Fibroblast of skin of right quadriceps (primary cell): ENCODE data around the gene CHKA.

Experiments
- DNase-seq: peaks from one replicate; pipeline ENCODE4 v3.0.0-alpha.2; 2013

CHKA gene

DNA sequence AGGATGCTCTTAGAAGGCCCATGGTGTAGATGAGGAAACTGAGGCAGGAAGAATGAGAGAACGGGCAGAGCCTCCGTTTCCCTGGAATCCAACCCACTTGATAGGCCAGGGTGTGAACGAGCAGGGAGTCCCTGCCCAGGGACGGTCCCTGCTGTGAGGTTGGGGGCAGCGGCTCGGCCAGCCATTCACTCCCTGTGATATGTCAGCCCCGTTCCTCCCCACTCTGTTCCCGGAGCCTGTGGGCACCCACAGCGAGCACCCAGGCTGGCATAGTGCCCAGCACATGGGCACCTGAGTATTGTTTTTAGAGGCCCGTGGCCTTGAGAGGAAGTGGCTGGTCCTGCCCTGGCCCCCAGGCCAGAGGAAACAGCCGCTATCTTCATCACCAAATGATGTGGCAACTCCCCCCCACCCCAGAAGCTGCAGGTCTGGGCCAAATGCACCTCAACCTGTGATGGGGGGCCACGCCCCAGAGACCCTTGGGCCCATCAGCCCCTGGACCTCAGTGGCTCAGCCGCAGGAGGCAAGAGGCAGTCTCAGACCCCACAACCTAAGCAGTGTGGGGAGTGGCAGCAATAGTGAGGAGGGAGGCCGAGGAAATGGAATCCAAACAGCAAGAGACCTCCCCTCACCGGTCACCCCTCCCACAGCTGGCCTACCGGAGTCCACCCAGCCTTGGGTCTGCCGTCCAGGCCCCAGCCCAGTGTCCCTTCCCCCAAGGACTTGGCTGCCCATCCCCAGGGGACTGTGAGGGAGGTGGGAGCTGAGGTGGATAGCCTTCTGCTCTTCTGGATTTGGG, 108.9 kb downstream of the CHKA start:
- no peak for DNase-seq

GRCh38 chr11:68011051-68011943, 109.9 kb downstream of the CHKA start:
- no peak for DNase-seq

GRCh38 chr11:68010090-68011041, 110.8 kb downstream of the CHKA start, which contains the start of gene ALDH3B1:
Gene ALDH3B1 (plus strand): TSS chr11:68010327. CDS start chr11:68015298, 4,971 bp downstream.
- DNase-seq, result peak; percentile 72

GRCh38 chr11:68009391-68010089, 111.6 kb downstream of the CHKA start:
- DNase-seq, result peak; percentile 42

DNA sequence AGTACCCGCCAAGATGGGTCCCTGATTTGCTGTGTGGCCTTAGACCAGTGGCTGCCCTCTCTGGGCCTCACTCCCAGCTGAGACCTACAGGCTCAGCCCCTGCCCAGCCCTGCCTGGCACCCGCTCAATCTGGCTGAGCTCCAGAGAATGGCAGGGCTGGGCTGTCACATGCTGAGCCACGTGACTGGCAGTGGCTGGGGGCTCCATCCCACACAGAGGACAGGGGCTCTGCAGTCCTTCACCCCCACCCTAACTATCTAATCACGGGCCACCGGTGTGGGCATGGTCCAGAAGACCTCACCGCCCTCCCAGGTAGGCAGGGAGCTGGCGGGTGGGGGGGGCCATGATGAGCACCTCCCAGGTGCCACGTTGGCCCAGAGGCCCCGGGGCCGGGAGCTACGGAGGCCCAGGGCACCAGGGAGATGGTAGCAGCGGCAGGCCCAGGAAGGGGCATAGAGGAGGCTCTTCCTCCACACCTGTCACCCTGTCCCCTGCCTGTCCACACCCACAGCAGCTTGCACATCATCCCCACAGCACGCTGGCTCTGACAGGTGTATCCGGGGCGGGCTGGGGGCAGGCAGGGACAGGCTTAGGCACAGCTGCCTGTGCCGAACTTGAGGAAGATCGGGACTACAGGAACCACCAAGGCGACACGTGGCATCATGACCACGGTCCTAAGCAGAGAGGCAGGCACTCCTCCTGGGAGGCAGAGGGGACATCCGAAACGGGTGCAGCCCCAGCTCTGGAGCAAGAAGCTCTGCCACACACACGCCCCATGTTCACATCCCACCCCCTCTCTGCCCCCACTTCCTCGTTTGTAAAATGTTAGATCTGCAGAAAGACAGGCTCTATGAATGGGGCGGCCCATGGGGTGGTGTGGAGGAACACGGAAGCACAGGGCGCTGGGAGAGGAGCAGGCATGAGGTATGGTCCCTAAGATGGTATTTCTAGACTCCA, 112.5 kb downstream of the CHKA start:
- DNase-seq, result no peak

- DNase-seq, result no peak
Measured at GRCh38 chr11:68007498-68008380, 113.4 kb downstream of the CHKA start.

DNA sequence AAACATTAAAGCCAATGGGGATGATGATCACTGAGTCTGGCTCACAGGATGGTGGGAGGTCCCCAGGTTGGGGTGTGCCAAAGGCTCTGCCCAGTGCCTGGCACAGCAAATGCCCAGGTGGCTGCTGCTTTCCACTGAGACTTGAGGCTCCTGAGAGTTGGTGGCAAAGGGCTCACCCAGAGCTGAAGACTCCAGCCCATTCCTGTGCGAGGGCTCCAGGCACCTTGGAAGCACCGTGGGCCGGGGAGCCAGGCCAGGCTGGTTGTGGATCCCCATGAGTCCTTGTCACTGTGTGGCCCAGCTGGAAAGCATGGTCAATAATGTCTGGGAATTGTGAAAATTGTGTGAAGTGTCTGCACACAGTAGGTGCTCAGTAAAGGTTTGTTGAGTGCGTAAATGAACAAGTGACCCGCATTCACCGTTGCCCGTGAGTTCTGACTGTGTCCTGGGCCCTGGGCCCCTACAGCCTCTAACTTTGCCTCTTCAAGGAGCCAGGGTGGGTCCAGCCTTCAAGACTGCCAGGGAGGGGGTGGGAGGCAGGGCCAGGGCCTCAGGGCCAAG, 114.5 kb downstream of the CHKA start:
- no peak for DNase-seq

GRCh38 chr11:68004551-68005335, 116.4 kb downstream of the CHKA start:
- DNase-seq, result no peak

GRCh38 chr11:68003846-68004550, 117.2 kb downstream of the CHKA start, which contains the start of gene UNC93B1:
Gene UNC93B1 (minus strand): TSS chr11:68004097. CDS start chr11:68004043, 54 bp downstream.
- DNase-seq, result peak; percentile 74

- DNase-seq, result no peak
Measured at GRCh38 chr11:68002938-68003845, 118.0 kb downstream of the CHKA start.
